GM12875 (cell line): ENCODE measurements around the gene TMEM82.
A peak's percentile ranks its signal among the peaks of the same experiment; 100 is the strongest.

Source experiments
- H3K4me3 ChIP-seq: one replicate; pipeline ENCODE4 v1.5.1; 2011; ENCODE audit warnings: low read depth, low read length, control low read depth
- TF ChIP-seq, protein P1 (sequence below): IDR thresholded peaks from 2 replicates; pipeline ENCODE4 v1.5.1; 2011; ENCODE audit warnings: low read depth, mild to moderate bottlenecking, control low read depth, inconsistent platforms, low read length, moderate library complexity, borderline replicate concordance; ENCODE audit not compliant: insufficient read depth

Gene TMEM82

GRCh38 chr1:15739745-15740144 lies 2.6 kb upstream of the TMEM82 start:
- TF ChIP-seq, protein P1, sequence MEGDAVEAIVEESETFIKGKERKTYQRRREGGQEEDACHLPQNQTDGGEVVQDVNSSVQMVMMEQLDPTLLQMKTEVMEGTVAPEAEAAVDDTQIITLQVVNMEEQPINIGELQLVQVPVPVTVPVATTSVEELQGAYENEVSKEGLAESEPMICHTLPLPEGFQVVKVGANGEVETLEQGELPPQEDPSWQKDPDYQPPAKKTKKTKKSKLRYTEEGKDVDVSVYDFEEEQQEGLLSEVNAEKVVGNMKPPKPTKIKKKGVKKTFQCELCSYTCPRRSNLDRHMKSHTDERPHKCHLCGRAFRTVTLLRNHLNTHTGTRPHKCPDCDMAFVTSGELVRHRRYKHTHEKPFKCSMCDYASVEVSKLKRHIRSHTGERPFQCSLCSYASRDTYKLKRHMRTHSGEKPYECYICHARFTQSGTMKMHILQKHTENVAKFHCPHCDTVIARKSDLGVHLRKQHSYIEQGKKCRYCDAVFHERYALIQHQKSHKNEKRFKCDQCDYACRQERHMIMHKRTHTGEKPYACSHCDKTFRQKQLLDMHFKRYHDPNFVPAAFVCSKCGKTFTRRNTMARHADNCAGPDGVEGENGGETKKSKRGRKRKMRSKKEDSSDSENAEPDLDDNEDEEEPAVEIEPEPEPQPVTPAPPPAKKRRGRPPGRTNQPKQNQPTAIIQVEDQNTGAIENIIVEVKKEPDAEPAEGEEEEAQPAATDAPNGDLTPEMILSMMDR, result no peak
- H3K4me3 ChIP-seq, result no peak overlapping the region

DNA sequence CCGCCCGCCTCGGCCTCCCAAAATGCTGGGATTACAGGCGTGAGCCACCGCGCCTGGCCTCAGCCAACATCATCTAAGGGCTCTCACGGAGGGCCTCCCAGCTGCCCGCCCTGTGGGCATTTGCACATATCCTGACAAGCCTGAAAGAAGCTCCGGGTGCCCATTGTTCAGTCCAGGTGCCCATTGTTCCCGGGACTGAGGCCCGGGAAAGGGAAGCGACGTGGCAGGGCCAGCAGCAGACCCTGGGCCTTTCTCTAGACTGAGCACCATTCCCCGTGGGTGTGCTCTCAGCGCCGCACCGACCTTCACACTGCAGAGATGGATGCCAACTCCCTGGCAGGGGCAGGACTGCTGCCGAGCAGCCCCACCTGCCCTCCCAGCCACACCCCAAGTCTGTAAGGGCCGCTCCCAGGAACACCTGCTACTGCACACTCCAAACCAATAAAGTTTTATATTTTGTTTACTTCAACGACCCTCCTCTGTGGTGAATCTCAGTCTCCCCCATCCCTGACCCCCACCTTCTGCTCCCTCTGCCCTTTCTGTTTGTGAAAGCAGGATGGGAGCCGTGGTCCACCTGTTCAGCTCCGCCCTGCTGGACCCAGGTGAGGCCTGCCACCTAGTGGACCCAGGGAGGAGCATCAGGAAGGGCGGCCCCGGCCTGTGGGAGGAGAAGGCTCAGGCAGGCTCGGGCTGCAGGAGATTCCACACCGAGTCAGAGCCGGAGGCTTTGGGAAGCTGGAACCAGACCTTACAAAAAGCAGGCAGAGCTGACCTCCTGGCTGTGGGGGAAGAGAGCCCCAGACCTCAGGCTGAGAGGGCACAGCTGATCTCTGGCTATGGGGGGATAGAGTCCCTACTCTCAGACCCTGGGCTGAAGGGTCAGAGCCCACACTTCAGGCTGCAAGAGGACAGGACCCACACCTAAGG lies 1.1 kb upstream of the TMEM82 start:
- TF ChIP-seq, protein P1, result peak; percentile 93
- H3K4me3 ChIP-seq, result no peak overlapping the region

DNA sequence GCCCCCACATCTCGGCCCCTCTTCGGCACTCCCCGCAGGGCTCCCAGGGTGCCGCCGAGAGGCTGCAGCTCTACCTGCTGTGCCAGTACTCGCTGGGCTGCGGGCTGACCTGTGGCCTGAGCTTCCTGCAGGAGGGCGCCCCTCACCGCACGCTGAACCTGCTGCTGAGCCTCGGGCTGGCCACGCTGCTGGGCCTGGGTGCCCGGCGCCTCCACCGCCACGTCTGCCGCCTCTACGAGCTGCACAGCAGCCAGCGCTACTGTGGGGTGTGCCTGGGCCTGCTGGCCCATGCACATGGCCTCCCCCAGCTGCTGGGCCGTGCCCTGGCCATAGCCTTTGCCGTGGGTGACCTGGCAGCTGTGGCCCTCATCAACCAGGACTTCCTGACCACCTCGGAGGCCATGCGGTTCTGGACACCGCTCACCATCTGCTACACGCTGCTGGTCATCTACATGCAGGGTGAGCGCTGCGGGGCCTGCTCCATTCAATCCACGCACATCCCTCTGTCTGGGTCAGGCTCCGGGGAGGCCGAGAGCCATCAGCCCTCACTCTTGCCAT lies 1.9 kb downstream of the TMEM82 start:
- TF ChIP-seq, protein P1, result no peak
- no peak overlapping the region for H3K4me3 ChIP-seq

- TF ChIP-seq, protein P1, result no peak
- H3K4me3 ChIP-seq, result no peak overlapping the region
Measured at GRCh38 chr1:15747378-15747777, 5.1 kb downstream of the TMEM82 start.

- H3K4me3 ChIP-seq, result no peak overlapping the region
- TF ChIP-seq, protein P1, result no peak
Measured at GRCh38 chr1:15748264-15748663, 6.0 kb downstream of the TMEM82 start.

GRCh38 chr1:15748690-15749398 lies 6.5 kb downstream of the TMEM82 start:
- TF ChIP-seq, protein P1, result no peak
- H3K4me3 ChIP-seq, result no peak overlapping the region
